PFSK-1 (cell line): Measurements from ENCODE around the gene ABHD14A.

Source experiments
- FOXP2 ChIP-seq: optimal IDR thresholded peaks from 2 replicates; pipeline ENCODE3; 2011; ENCODE audit warnings: borderline replicate concordance, control low read depth, inconsistent platforms; ENCODE audit not compliant: insufficient read depth; ENCODE audit errors: extremely low read length, extremely low read depth
- POLR2AphosphoS5 ChIP-seq: IDR thresholded peaks from 2 replicates; pipeline ENCODE4 v1.6.1; 2012; ENCODE audit warnings: low read depth, mild to moderate bottlenecking, control low read depth, low read length, moderate library complexity
- REST ChIP-seq, 2 experiments: IDR thresholded peaks; 2 replicates each; pipeline versions ENCODE4 v1.6.1 to v1.8.0; 2011 to 2012; ENCODE audit warnings: low read depth in 2 of 2, low read length in 2 of 2, control low read depth in 1 of 2, inconsistent platforms in 1 of 2, mild to moderate bottlenecking in 1 of 2, moderate library complexity in 1 of 2; ENCODE audit not compliant: insufficient read depth in 1 of 2
- TAF1 ChIP-seq: IDR thresholded peaks from 2 replicates; pipeline ENCODE4 v1.6.1; 2012; ENCODE audit warnings: low read length, control low read depth, borderline replicate concordance; ENCODE audit not compliant: insufficient read depth

GRCh38 chr3:52023101-52023770, 48.4 kb downstream of the ABHD14A start:
- TF ChIP-seq REST (IDR thresholded peaks at IDR 0.05; ENCODE audit: insufficient read depth in 1 of 2, low read depth in 2 of 2, low read length in 2 of 2), result no peak
- TF ChIP-seq POLR2AphosphoS5, result no peak
- no peak for TF ChIP-seq TAF1
- no peak for TF ChIP-seq FOXP2
